HS-27A (cell line): Measurements from ENCODE around the gene GCAT.
"Not testable (repeated sequence)": the region's sequence is repeated elsewhere in the genome, so short reads cannot be mapped to it uniquely, and the experiment has no call there.

Experiments
- DNase-seq: peaks from one replicate; pipeline ENCODE4 v3.0.0-alpha.2; 2012; ENCODE audit warnings: low read depth, missing footprints

The GCAT gene

GRCh38 chr22:37782340-37783168, 25.2 kb upstream of the GCAT start:
- no peak for DNase-seq

GRCh38 chr22:37784829-37785495, 22.8 kb upstream of the GCAT start:
- no peak for DNase-seq

GRCh38 chr22:37790234-37790633, 17.5 kb upstream of the GCAT start:
- no peak for DNase-seq

- no peak for DNase-seq
These were observed 15.2 kb upstream of the GCAT start for GRCh38 chr22:37792494-37792893.

GRCh38 chr22:37794376-37794775, 13.4 kb upstream of the GCAT start:
- no peak for DNase-seq

- no peak for DNase-seq
These were observed 11.7 kb upstream of the GCAT start for GRCh38 chr22:37796079-37796478.

GRCh38 chr22:37797259-37797658, 10.5 kb upstream of the GCAT start:
- not testable (repeated sequence) for DNase-seq

GRCh38 chr22:37797874-37798500, 9.7 kb upstream of the GCAT start:
- DNase-seq = no peak

GRCh38 chr22:37799979-37800378, 7.8 kb upstream of the GCAT start:
- not testable (repeated sequence) for DNase-seq

GRCh38 chr22:37801946-37802309, 5.8 kb upstream of the GCAT start:
- no peak for DNase-seq

- DNase-seq = no peak
These were observed 5.2 kb upstream of the GCAT start for GRCh38 chr22:37802310-37803194.

- no peak for DNase-seq
These were observed 4.5 kb upstream of the GCAT start for GRCh38 chr22:37803195-37803638.

GRCh38 chr22:37803639-37804351, 3.9 kb upstream of the GCAT start:
- DNase-seq = no peak

GRCh38 chr22:37804352-37804880, 3.3 kb upstream of the GCAT start:
- DNase-seq = no peak

GRCh38 chr22:37804881-37805809, 2.6 kb upstream of the GCAT start:
- no peak for DNase-seq

- DNase-seq = no peak
These were observed 1.9 kb upstream of the GCAT start for GRCh38 chr22:37805810-37806277.

GRCh38 chr22:37806409-37807333, 1.1 kb upstream of the GCAT start:
- DNase-seq = no peak

GRCh38 chr22:37808294-37808657, 542 bp downstream of the GCAT start:
- no peak for DNase-seq
